Cardiac ventricle fibroblast (primary cell): ENCODE data around the gene ARID3A. TPM values are rescaled to one million over a fixed set of nuclear protein-coding genes. Genes with fewer than 3 reads are reported as not detected.

Source experiments
- total RNA-seq: library from RNA; depleted of rRNA; stranded (reverse); fragments of >200 nt; gene quantifications from 2 replicates; pipeline ENCODE4 v1.2.3, GENCODE V29; 2015

Gene ARID3A, protein sequence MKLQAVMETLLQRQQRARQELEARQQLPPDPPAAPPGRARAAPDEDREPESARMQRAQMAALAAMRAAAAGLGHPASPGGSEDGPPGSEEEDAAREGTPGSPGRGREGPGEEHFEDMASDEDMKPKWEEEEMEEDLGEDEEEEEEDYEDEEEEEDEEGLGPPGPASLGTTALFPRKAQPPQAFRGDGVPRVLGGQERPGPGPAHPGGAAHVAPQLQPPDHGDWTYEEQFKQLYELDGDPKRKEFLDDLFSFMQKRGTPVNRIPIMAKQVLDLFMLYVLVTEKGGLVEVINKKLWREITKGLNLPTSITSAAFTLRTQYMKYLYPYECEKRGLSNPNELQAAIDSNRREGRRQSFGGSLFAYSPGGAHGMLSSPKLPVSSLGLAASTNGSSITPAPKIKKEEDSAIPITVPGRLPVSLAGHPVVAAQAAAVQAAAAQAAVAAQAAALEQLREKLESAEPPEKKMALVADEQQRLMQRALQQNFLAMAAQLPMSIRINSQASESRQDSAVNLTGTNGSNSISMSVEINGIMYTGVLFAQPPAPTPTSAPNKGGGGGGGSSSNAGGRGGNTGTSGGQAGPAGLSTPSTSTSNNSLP
- 2.6 and 4.9 TPM in 2 replicates for total RNA-seq

DNA sequence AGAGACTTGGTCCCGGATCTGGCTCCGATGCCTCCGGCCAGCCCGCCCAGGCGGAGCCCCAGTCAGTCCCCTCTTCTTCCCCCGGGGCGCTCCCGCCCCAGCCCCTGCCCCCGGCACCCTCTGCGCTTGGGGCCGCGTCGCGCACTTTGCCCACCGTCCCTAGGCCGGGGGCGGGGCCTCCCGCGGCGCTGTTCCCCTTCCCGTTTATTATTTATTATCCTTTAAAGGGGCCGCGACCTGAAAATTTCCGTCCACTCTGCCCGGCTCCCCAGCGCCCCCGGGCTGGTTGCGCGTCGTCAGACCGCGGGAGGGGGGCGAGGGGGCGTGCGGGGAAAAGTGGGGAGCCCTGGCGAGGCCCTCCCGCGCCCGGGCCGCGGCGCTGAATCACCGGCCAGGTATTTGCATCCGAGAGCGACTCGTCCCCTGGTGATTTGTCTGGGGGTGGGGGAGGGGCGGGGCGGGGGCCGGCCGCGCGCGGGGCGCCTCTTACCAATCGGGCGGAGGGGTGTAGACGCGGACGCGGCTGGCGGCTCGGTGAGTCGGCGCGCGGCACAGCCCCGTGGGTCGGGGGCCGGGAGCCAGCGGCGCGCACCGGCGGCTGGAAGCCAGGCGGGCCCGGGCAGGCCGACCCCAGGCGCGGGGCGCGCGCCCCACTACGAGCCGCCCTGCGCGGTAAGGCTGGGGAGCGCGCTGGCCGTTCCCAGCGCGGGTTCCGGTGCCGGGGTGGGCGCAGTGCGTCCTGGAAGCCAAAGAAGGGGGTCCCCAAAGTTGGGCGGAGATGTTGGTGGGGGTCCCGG lies at the start of gene ARID3A:
Gene ARID3A, plus strand, starts transcription at position 510 of the 797 bp plus-strand sequence. CDS start 3,494 bp downstream, outside the sequence.

DNA sequence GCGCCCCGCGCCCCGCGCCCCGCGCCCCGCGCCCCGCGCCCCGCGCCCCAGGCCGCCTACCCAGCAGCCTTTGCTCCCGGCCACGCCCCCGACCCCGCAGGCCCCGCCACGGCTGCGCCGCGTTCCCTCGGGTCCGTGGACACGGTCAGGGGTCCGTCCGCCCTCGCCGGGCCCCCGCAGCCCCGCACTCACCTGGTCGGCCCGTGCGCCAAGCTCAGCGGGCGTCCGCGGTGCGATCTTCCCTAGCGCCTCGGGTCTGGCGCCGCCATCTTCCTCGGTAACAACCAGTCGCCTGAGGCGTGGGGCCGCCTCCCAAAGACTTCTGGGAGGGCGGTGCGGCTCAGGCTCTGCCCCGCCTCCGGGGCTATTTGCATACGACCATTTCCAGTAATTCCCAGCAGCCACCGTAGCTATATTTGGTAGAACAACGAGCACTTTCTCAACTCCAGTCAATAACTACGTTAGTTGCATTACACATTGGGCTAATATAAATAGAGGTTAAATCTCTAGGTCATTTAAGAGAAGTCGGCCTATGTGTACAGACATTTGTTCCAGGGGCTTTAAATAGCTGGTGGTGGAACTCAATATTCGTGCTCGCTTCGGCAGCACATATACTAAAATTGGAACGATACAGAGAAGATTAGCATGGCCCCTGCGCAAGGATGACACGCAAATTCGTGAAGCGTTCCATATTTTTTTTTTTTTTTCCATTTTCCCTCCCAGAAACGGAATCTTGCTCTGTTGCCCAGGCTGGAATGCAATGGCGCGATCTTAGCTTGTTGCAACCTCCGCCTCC lies 32.7 kb upstream of the ARID3A start, which contains the start of the genes MED16 and RNU6-9:
Gene MED16, minus strand, starts transcription at position 294 of the 796 bp plus-strand sequence. CDS start 2,056 bp downstream, outside the sequence.
Gene RNU6-9, plus strand, starts transcription at position 591 of the 796 bp plus-strand sequence.

DNA sequence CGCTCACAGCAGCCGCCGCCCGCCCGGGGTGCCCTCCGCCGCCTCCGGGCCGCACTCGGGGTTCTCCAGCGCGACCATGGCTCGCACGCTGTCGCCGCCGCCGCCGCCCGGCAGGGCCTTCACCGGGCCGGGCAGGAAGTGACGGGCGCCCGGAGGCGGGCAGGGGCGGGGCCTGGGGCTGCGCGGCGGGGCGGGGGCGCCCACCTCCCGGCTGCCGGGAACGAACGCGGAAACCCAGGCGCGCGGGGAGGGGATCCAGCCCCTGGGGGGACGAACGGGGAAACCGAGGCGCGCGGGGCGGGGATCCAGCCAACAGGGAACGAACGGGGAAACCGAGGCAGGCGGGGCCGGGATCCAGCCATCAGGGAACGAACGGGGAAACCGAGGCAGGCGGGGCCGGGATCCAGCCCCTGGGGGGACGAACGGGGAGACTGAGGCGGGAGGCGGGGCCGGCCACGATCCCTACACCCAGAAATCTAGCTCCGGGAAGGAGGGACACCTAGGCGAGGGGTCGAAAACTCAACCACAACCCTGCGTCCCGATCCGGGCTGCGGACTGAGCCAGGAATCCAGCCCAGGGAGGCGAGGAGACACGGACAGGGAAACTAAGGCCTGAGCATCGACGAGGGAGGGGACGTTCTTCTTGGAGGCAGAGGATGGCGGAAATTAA lies 12.6 kb upstream of the ARID3A start, which contains the start of gene R3HDM4:
Gene R3HDM4, minus strand, starts transcription at position 140 of the 669 bp plus-strand sequence. Its CDS starts 62 bp downstream, at position 78.

DNA sequence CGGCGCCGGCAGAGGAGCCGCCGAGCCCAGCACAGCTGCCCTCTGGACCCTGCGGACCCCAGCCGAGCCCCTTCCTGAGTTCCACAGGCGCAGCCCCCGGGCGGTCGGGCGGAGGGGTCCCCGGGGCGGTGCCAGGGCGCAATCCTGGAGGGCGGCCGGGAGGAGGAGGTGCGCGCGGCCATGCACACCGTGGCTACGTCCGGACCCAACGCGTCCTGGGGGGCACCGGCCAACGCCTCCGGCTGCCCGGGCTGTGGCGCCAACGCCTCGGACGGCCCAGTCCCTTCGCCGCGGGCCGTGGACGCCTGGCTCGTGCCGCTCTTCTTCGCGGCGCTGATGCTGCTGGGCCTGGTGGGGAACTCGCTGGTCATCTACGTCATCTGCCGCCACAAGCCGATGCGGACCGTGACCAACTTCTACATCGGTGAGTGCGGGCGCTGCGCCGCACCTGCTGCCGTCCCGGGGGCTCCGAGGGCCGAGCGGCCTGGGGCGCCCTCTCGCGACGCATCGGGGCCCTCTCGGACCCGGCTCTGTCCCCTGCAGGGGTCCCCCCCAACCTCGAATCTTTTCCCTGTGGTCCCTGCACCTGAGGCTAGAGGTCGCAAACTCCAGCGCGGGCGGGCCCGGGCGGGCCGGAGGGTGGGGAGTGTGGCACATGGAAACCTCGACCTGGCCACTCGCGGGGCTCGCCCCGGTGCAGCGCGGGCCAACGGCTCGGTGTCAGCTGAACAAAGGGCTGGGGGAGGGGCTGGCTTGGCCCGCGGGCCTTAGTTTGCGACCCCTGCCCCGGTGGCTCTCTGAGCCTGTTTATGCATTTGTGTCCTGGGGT lies 8.3 kb upstream of the ARID3A start, which contains the start of gene KISS1R:
Gene KISS1R, plus strand, starts transcription at position 11 of the 829 bp plus-strand sequence. Its CDS starts 170 bp downstream, at position 181.

DNA sequence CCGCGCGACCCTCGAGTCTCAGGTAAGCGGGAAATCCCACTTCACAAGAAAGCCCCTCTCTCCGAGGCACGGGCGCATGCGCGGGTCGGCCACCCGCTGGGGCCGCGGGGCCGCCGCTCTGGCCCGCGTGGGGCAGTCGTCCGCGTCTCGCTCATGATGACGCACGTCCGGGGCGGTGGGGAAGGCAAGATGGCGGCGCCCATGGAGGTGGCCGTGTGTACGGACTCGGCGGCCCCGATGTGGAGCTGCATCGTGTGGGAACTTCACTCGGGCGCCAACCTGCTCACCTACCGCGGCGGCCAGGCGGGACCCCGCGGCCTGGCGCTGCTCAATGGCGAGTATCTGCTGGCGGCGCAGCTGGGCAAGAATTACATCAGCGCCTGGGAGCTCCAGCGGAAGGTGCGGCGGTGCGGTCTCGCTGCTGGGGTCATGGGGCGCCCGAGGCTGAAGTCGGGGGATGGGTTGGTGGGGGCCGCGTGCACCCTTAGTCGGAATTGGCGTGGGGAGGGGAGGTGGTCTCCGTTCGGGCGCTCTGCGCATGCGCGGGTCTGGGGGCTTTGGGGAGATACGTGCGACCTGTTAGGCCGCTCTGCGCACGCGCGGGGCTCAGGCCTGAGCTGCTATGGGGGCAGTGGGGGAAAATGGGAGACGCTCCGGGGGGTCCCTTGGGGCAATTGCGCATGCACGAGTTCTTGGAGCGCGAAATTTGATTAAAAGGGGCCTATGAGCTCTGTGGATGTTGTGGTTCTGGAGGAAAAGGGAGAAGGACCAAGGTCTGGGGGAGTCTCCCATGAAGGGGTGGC lies 58.5 kb downstream of the ARID3A start, which contains the start of gene WDR18:
Gene WDR18, plus strand, starts transcription at position 181 of the 803 bp plus-strand sequence. Its CDS starts 9 bp downstream, at position 190.

DNA sequence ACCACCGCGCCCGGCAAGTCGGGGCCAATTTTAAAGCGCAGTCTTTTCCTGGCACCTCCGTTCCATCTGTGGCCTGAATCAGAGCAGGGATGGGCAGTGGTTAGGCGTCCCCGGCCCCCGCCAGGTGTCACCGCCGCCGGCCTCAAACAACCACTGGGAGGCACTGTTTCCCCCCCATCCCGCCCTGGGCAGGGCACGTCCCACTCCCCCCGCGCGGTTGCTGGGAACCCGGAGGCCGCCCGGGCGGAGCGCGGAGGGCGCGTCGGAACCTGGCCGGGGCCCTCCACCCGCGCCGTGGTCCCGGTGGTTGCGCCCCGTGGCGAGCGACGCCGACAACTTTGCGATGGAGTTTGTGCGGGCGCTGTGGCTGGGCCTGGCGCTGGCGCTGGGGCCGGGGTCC lies 74.3 kb downstream of the ARID3A start, which contains the start of gene GRIN3B:
Gene GRIN3B, plus strand, starts transcription at position 325 of the 400 bp plus-strand sequence. Its CDS starts 19 bp downstream, at position 344.

DNA sequence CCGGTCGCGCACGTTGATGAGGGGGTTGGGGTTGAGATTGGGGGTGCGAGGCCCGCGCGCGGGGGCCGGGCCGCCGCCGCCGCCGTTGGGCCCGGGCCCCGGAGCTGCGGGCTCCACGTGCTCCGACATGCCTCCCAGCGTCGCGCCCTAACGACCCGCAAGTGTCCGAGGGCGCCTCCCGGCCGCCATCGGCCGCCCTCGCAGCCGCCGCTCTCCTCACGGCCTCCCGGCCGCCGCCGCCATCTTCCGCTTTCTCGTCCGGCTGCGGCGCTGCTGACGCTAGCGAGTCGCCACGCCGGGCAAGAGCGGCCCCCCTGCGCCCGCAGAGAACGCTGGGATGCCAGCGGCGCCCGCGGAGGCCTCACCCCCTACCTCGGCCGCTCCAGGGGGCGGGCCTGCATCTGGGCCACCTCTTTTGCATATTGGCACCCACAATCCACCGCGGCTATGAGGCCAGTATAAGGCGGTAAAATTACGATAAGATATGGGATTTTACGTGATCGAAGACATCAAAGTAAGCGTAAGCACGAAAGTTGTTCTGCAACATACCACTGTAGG lies 95.1 kb downstream of the ARID3A start, which contains the start of gene TMEM259:
Gene TMEM259, minus strand, starts transcription at position 256 of the 558 bp plus-strand sequence. Its CDS starts 127 bp downstream, at position 129.

Other genes starting within 250 kb of the ARID3A start
- gene FSTL3, start 249.6 kb upstream of the ARID3A start, total RNA-seq: 58.3 and 76.3 TPM in 2 replicates
- not detected in 2 replicates for gene PRSS57, start 230.6 kb upstream of the ARID3A start, total RNA-seq
- 46.4 and 55.6 TPM in 2 replicates for gene PALM, start 217.1 kb upstream of the ARID3A start, total RNA-seq
- gene MISP, start 174.9 kb upstream of the ARID3A start, total RNA-seq: not detected in 2 replicates
- 139 and 147 TPM in 2 replicates for gene PTBP1, start 128.6 kb upstream of the ARID3A start, total RNA-seq
- 0.10 and 0.44 TPM in 2 replicates for gene PLPPR3, start 104.1 kb upstream of the ARID3A start, total RNA-seq
- not detected in 2 replicates for gene AZU1, start 98.2 kb upstream of the ARID3A start, total RNA-seq
- gene PRTN3, start 85.0 kb upstream of the ARID3A start, total RNA-seq: not detected in 2 replicates
- gene ELANE, start 73.7 kb upstream of the ARID3A start, total RNA-seq: 4.6 and 5.4 TPM in 2 replicates
- 1,761 and 1,927 TPM in 2 replicates for gene CFD, start 66.4 kb upstream of the ARID3A start, total RNA-seq
- 30.8 and 34.1 TPM in 2 replicates for gene MED16, start 32.8 kb upstream of the ARID3A start, total RNA-seq
- not detected in 2 replicates for gene RNU6-9, start 32.6 kb upstream of the ARID3A start, total RNA-seq
- gene R3HDM4, start 12.8 kb upstream of the ARID3A start, total RNA-seq: 42.6 and 50.5 TPM in 2 replicates
- gene KISS1R, start 8.7 kb upstream of the ARID3A start, total RNA-seq: not detected in 2 replicates
- gene WDR18, start 58.3 kb downstream of the ARID3A start, total RNA-seq: 25.3 and 36.2 TPM in 2 replicates
- 0.88 and 1.2 TPM in 2 replicates for gene GRIN3B, start 74.4 kb downstream of the ARID3A start, total RNA-seq
- 99.7 and 104 TPM in 2 replicates for gene TMEM259, start 95.1 kb downstream of the ARID3A start, total RNA-seq
- gene RNU6-2, start 95.5 kb downstream of the ARID3A start, total RNA-seq: not detected in 2 replicates
- gene CNN2, start 100.6 kb downstream of the ARID3A start, total RNA-seq: 149 and 154 TPM in 2 replicates
- gene ABCA7, start 114.1 kb downstream of the ARID3A start, total RNA-seq: 2.7 and 3.6 TPM in 2 replicates
- 0.37 and 0.39 TPM in 2 replicates for gene ARHGAP45, start 141.1 kb downstream of the ARID3A start, total RNA-seq
- 191 and 315 TPM in 2 replicates for gene POLR2E, start 169.3 kb downstream of the ARID3A start, total RNA-seq
- 470 and 535 TPM in 2 replicates for gene GPX4, start 178.0 kb downstream of the ARID3A start, total RNA-seq
- gene SBNO2, start 248.2 kb downstream of the ARID3A start, total RNA-seq: 37.6 and 40.9 TPM in 2 replicates